Right hindlimb (tissue), 1 donor: ENCODE data around the gene FKBP10.
A peak's percentile ranks its signal among the peaks of the same experiment; 100 is the strongest.
"Not testable (repeated sequence)": the region's sequence is repeated elsewhere in the genome, so short reads cannot be mapped to it uniquely, and the experiment has no call there.

ENCODE experiments used
- DNase-seq: peaks from one replicate; pipeline ENCODE4 v3.0.0-alpha.2; 2018

The FKBP10 gene

GRCh38 chr17:41812381-41813151, at the start of gene FKBP10:
Gene FKBP10, plus strand, starts transcription at chr17:41813004. Its CDS starts 31 bp downstream, at chr17:41813035.
- DNase-seq, result peak; percentile 97

GRCh38 chr17:41763327-41763726, 49.5 kb upstream of the FKBP10 start:
- DNase-seq, result no peak

- DNase-seq, result no peak
These were observed 46.7 kb upstream of the FKBP10 start for GRCh38 chr17:41766135-41766534.

GRCh38 chr17:41767324-41768042, 45.3 kb upstream of the FKBP10 start:
- no peak for DNase-seq

- no peak for DNase-seq
These were observed 44.0 kb upstream of the FKBP10 start for GRCh38 chr17:41768682-41769288.

- DNase-seq, result no peak
These were observed 43.4 kb upstream of the FKBP10 start for GRCh38 chr17:41769346-41769862.

- no peak for DNase-seq
These were observed 42.8 kb upstream of the FKBP10 start for GRCh38 chr17:41769985-41770384.

GRCh38 chr17:41771389-41772206, 41.2 kb upstream of the FKBP10 start:
- no peak for DNase-seq

GRCh38 chr17:41772218-41772585, 40.6 kb upstream of the FKBP10 start:
- DNase-seq, result no peak

GRCh38 chr17:41772586-41773189, 40.1 kb upstream of the FKBP10 start:
- DNase-seq, result no peak

GRCh38 chr17:41773190-41773588, 39.6 kb upstream of the FKBP10 start:
- peak; percentile 72 for DNase-seq

GRCh38 chr17:41773731-41774193, 39.0 kb upstream of the FKBP10 start:
- DNase-seq, result no peak

GRCh38 chr17:41775394-41776226, 37.2 kb upstream of the FKBP10 start:
- no peak for DNase-seq

GRCh38 chr17:41776262-41776900, 36.4 kb upstream of the FKBP10 start:
- DNase-seq, result not testable (repeated sequence)

- DNase-seq, result peak; percentile 80
These were observed 35.6 kb upstream of the FKBP10 start for GRCh38 chr17:41777157-41777573.

GRCh38 chr17:41777574-41778188, 35.1 kb upstream of the FKBP10 start:
- peak; percentile 93 for DNase-seq

- DNase-seq, result no peak
These were observed 32.9 kb upstream of the FKBP10 start for GRCh38 chr17:41779954-41780353.

GRCh38 chr17:41781404-41782110, 31.2 kb upstream of the FKBP10 start:
- DNase-seq, result no peak

- DNase-seq, result no peak
These were observed 30.7 kb upstream of the FKBP10 start for GRCh38 chr17:41782142-41782541.
